HepG2 (cell line): Measurements from ENCODE around the gene STK4. TPM values are rescaled to one million over a fixed set of nuclear protein-coding genes. Genes with fewer than 3 reads are reported as not detected.

Experiments
- CREM ChIP-seq, 2 experiments: sonication (generic) in 1 of 2; formaldehyde crosslinking in 1 of 2; IDR thresholded peaks; 2 replicates each; pipeline versions ENCODE4 v1.4.0 to v1.6.1; 2016 to 2020; ENCODE audit warnings: antibody characterized with exemption in 1 of 2, mild to moderate bottlenecking in 1 of 2, missing genetic modification reagents in 1 of 2
- IRF2 ChIP-seq: IDR thresholded peaks from 2 replicates; pipeline ENCODE4 v1.6.1; 2018; ENCODE audit warnings: missing genetic modification reagents, missing compliant biosample characterization
- JUND ChIP-seq: sonication (generic); formaldehyde crosslinking; IDR thresholded peaks from 2 replicates; pipeline ENCODE4 v1.8.0; 2022; ENCODE audit warnings: mild to moderate bottlenecking, missing genetic modification reagents
- MEIS2 ChIP-seq: sonication (generic); formaldehyde crosslinking; IDR thresholded peaks from 2 replicates; pipeline ENCODE4 v1.9.0; 2021; ENCODE audit warnings: mild to moderate bottlenecking, missing genetic modification reagents
- ONECUT2 ChIP-seq: sonication (generic); formaldehyde crosslinking; IDR thresholded peaks from 2 replicates; pipeline ENCODE4 v1.4.0; 2020; ENCODE audit warnings: missing genetic modification reagents
- PHF20 ChIP-seq: sonication (generic); formaldehyde crosslinking; IDR thresholded peaks from 2 replicates; pipeline ENCODE4 v1.5.0; 2020; ENCODE audit warnings: mild to moderate bottlenecking, missing genetic modification reagents
- PRDM10 ChIP-seq: sonication (generic); formaldehyde crosslinking; IDR thresholded peaks from 2 replicates; pipeline ENCODE4 v1.4.0; 2020; ENCODE audit warnings: low read depth, missing genetic modification reagents
- TRIM24 ChIP-seq: sonication (generic); formaldehyde crosslinking; IDR thresholded peaks from 2 replicates; pipeline ENCODE4 v1.8.0; 2022; ENCODE audit warnings: mild to moderate bottlenecking, missing genetic modification reagents
- ZMAT5 ChIP-seq: sonication (generic); formaldehyde crosslinking; IDR thresholded peaks from 2 replicates; pipeline ENCODE4 v1.5.0; 2020; ENCODE audit warnings: mild to moderate bottlenecking, low read depth, missing genetic modification reagents, borderline replicate concordance
- ZNF326 ChIP-seq: sonication (generic); formaldehyde crosslinking; IDR thresholded peaks from 2 replicates; pipeline ENCODE4 v1.4.0; 2020; ENCODE audit warnings: missing genetic modification reagents, borderline replicate concordance
- ZNF567 ChIP-seq: sonication (generic); formaldehyde crosslinking; IDR thresholded peaks from 2 replicates; pipeline ENCODE4 v1.8.1; 2023; ENCODE audit warnings: mild to moderate bottlenecking, missing genetic modification reagents, borderline replicate concordance
- polyA plus RNA-seq, 8 experiments: library from polyadenylated mRNA; depleted of rRNA in 3 of 8; stranded (reverse) in 7 of 8; unstranded in 1 of 8; fragments of >200 nt; fragmentation: Illumina TruSeq in 4 of 8; extraction: Trizol in 4 of 8; gene quantifications; 2 replicates each; pipeline versions ENCODE4 v1.2.1 to v1.2.3, GENCODE V29; 2011 to 2016; ENCODE audit warnings: low read depth in 4 of 8, missing spikeins in 1 of 8, mixed read lengths in 1 of 8; ENCODE audit not compliant: insufficient read depth in 1 of 8
- total RNA-seq, 5 experiments: library from RNA; depleted of rRNA; stranded (reverse); fragments of >200 nt; fragmentation: Illumina TruSeq; extraction: Trizol; gene quantifications; 2 replicates each; pipeline ENCODE4 v1.2.3, GENCODE V29; 2016; ENCODE audit warnings: low read depth in 1 of 5
- TF ChIP-seq, protein P1 (sequence below): sonication (generic); formaldehyde crosslinking; IDR thresholded peaks from 2 replicates; pipeline ENCODE4 v1.5.0; 2020; ENCODE audit warnings: mild to moderate bottlenecking, missing genetic modification reagents, borderline replicate concordance
- TF ChIP-seq, protein P2 (sequence below): sonication (generic); formaldehyde crosslinking; IDR thresholded peaks from 2 replicates; pipeline ENCODE4 v1.9.0; 2022; ENCODE audit warnings: missing genetic modification reagents, mild to moderate bottlenecking, borderline replicate concordance
- TF ChIP-seq, protein P3 (sequence below): sonication (generic); formaldehyde crosslinking; IDR thresholded peaks from 2 replicates; pipeline ENCODE4 v1.5.0; 2020; ENCODE audit warnings: missing genetic modification reagents, mild to moderate bottlenecking, borderline replicate concordance
- TF ChIP-seq, protein P4 (sequence below): sonication (generic); formaldehyde crosslinking; IDR thresholded peaks from 2 replicates; pipeline ENCODE4 v1.5.0; 2020; ENCODE audit warnings: mild to moderate bottlenecking, missing genetic modification reagents

Gene STK4
- total and polyA plus RNA-seq, 2 of the 13 experiments (the other 11 are each of a cell fraction or from before 2014, with no cell fraction given): 25.6 to 38.3 TPM

- TF ChIP-seq ZNF567 (CRISPR knock-in tag) (peak; percentile 89), PHF20 (CRISPR knock-in tag) (peak; percentile 83), PRDM10 (CRISPR knock-in tag) (peak; percentile 71; the same call in 1 of the 2 replicates), ZMAT5 (CRISPR knock-in tag) (no peak), MEIS2 (CRISPR knock-in tag) (peak; percentile 92), TRIM24 (CRISPR knock-in tag) (no peak), CREM (IDR thresholded peaks at IDR 0.05) (peak; percentile 64; the same call in 1 of the 2 replicates), CREM (CRISPR knock-in tag; IDR thresholded peaks at IDR 0.05) (no peak), ONECUT2 (CRISPR knock-in tag) (no peak), ZNF326 (0 out of 2 replicates have a peak, but pooled peaks have one; percentile 23), JUND (CRISPR knock-in tag) (0 out of 2 replicates have a peak, but pooled peaks have one; percentile 19), IRF2 (CRISPR knock-in tag) (peak; percentile 84)
- TF ChIP-seq, protein P1, sequence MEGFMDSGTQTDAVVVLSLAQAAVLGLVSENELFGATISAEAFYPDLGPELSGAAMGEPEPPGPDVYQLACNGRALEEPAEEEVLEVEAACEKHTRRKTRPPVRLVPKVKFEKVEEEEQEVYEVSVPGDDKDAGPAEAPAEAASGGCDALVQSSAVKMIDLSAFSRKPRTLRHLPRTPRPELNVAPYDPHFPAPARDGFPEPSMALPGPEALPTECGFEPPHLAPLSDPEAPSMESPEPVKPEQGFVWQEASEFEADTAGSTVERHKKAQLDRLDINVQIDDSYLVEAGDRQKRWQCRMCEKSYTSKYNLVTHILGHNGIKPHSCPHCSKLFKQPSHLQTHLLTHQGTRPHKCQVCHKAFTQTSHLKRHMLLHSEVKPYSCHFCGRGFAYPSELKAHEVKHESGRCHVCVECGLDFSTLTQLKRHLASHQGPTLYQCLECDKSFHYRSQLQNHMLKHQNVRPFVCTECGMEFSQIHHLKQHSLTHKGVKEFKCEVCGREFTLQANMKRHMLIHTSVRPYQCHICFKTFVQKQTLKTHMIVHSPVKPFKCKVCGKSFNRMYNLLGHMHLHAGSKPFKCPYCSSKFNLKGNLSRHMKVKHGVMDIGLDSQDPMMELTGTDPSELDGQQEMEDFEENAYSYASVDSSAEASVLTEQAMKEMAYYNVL (CRISPR knock-in tag): peak; percentile 63; the same call in 1 of the 2 replicates
- TF ChIP-seq, protein P2, sequence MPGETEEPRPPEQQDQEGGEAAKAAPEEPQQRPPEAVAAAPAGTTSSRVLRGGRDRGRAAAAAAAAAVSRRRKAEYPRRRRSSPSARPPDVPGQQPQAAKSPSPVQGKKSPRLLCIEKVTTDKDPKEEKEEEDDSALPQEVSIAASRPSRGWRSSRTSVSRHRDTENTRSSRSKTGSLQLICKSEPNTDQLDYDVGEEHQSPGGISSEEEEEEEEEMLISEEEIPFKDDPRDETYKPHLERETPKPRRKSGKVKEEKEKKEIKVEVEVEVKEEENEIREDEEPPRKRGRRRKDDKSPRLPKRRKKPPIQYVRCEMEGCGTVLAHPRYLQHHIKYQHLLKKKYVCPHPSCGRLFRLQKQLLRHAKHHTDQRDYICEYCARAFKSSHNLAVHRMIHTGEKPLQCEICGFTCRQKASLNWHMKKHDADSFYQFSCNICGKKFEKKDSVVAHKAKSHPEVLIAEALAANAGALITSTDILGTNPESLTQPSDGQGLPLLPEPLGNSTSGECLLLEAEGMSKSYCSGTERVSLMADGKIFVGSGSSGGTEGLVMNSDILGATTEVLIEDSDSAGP (CRISPR knock-in tag): peak; percentile 91
- TF ChIP-seq, protein P3, sequence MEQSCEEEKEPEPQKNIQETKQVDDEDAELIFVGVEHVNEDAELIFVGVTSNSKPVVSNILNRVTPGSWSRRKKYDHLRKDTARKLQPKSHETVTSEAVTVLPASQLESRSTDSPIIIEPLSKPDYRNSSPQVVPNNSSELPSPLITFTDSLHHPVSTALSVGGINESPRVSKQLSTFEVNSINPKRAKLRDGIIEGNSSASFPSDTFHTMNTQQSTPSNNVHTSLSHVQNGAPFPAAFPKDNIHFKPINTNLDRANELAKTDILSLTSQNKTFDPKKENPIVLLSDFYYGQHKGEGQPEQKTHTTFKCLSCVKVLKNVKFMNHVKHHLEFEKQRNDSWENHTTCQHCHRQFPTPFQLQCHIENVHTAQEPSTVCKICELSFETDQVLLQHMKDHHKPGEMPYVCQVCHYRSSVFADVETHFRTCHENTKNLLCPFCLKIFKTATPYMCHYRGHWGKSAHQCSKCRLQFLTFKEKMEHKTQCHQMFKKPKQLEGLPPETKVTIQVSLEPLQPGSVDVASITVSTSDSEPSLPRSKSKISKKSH (CRISPR knock-in tag): peak; percentile 99
- TF ChIP-seq, protein P4, sequence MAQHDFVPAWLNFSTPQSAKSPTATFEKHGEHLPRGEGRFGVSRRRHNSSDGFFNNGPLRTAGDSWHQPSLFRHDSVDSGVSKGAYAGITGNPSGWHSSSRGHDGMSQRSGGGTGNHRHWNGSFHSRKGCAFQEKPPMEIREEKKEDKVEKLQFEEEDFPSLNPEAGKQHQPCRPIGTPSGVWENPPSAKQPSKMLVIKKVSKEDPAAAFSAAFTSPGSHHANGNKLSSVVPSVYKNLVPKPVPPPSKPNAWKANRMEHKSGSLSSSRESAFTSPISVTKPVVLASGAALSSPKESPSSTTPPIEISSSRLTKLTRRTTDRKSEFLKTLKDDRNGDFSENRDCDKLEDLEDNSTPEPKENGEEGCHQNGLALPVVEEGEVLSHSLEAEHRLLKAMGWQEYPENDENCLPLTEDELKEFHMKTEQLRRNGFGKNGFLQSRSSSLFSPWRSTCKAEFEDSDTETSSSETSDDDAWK: no peak
Observed at GRCh38 chr20:44960103-44960852, 6.0 kb upstream of the STK4 start, which contains the start of gene TOMM34 (continued).
